Transverse colon (tissue), 4 donors: ENCODE data around the gene ZWILCH. TPM values are rescaled to one million over a fixed set of nuclear protein-coding genes. Genes with fewer than 3 reads are reported as not detected.
"Not testable (repeated sequence)": the region's sequence is repeated elsewhere in the genome, so short reads cannot be mapped to it uniquely, and the experiment has no call there.

ENCODE experiments used
- DNase-seq: peaks from one replicate; pipeline ENCODE4 v3.0.0-alpha.2; 2019
- H3K27ac ChIP-seq, 4 donors: fragments of 200-600 bp; sonication (generic); 2 replicates each; pipeline ENCODE4 v1.5.1; 2016 to 2018; ENCODE audit warnings: inconsistent platforms in 4 of 4
- H3K27me3 ChIP-seq: fragments of 200-600 bp; sonication (generic); 2 replicates; pipeline ENCODE4 v1.5.1; 2017; ENCODE audit warnings: inconsistent platforms
- H3K36me3 ChIP-seq, 4 donors: fragments of 200-600 bp; sonication (generic); 2 replicates each; pipeline ENCODE4 v1.5.1; 2017 to 2019; ENCODE audit warnings: inconsistent platforms in 4 of 4
- H3K4me1 ChIP-seq, 4 donors: fragments of 200-600 bp; sonication (generic); 2 replicates each; pipeline ENCODE4 v1.5.1; 2017 to 2020; ENCODE audit warnings: inconsistent platforms in 4 of 4
- H3K4me3 ChIP-seq, 4 donors: fragments of 200-600 bp; sonication (generic); 1 replicate in 1 of 4; 2 replicates in 3 of 4; pipeline versions ENCODE4 v1.5.1 to v1.6.1; 2017 to 2019; ENCODE audit warnings: inconsistent platforms in 4 of 4
- H3K9me3 ChIP-seq, 2 donors: fragments of 200-600 bp; sonication (generic); 2 replicates each; pipeline ENCODE4 v1.5.1; 2017 to 2019; ENCODE audit warnings: inconsistent platforms in 2 of 2
- CTCF ChIP-seq, 5 experiments: fragments of 200-600 bp in 3 of 5; fragments of 450-650 bp in 2 of 5; sonication (generic) in 3 of 5; IDR thresholded peaks; 1 replicate in 2 of 5; 2 replicates in 3 of 5; pipeline ENCODE4 v1.5.1; 2016 to 2017; ENCODE audit warnings: antibody characterized with exemption in 5 of 5, inconsistent platforms in 3 of 5, mild to moderate bottlenecking in 2 of 5, moderate library complexity in 1 of 5
- EP300 ChIP-seq: sonication (generic); formaldehyde crosslinking; IDR thresholded peaks from one replicate; pipeline ENCODE4 v1.6.1; 2017; ENCODE audit warnings: antibody characterized with exemption, low read depth
- POLR2A ChIP-seq: fragments of 450-650 bp; IDR thresholded peaks from one replicate; pipeline ENCODE4 v1.6.1; 2016; ENCODE audit warnings: antibody characterized with exemption, mild to moderate bottlenecking, moderate library complexity
- POLR2AphosphoS5 ChIP-seq, 3 donors: sonication (generic); formaldehyde crosslinking; IDR thresholded peaks; one replicate each; pipeline ENCODE4 v1.6.1; 2016; ENCODE audit warnings: antibody characterized with exemption in 3 of 3
- WGBS, 2 donors: methylation state at CpG; one replicate each; pipeline ENCODE4 v1.1.5; 2018; ENCODE audit warnings: low coverage in 1 of 2; 5-methylcytosine and 5-hydroxymethylcytosine counted together
- in situ Hi-C, 4 donors: fragments of 200-750 bp; cut with MboI; loops; one replicate each; pipeline versions ENCODE4 v1.15.0 to v1.15.1; 2017; ENCODE audit warnings: low sequenced_read_pairs in 3 of 4, low pct_ligation_motif_present in 1 of 4, low pct_unique_long_range_greater_than_20kb in 1 of 4
- intact Hi-C: fragments of 100-400 bp; cut with DNase I; formaldehyde crosslinking; loops from one replicate; pipeline ENCODE4 v1.15.1; 2023; ENCODE audit warnings: low total_unique reads
- total RNA-seq, 4 donors: library from RNA; depleted of rRNA; stranded (reverse); fragments of >200 nt; gene quantifications; one replicate each; pipeline ENCODE4 v1.1.0, GENCODE V29; 2016

The ZWILCH gene
- total RNA-seq, 4 donors from 2014 or later = 1.9 to 6.8 (median 4.4) TPM

- 15 to 50% methylated on average over 1 to 22 of the region's 43 CpGs for WGBS, 2 donors
- intact Hi-C loops = loop anchor here (2.0 kb wide), 1 partner anchor 111 kb away; the partner anchor contains the start of gene MAP2K1
- peaks cover 10 to 30% (median 17%) of the 10 kb centered on the region in 4 donors for H3K4me1 ChIP-seq
- TF ChIP-seq CTCF (IDR thresholded peaks at IDR 0.05) = peak; percentile 97 to 99 (median 98)
- no peak for TF ChIP-seq EP300
- peak; percentile 90 to 91 (median 91) for TF ChIP-seq POLR2AphosphoS5 (IDR thresholded peaks at IDR 0.05)
- TF ChIP-seq POLR2A = peak; percentile 81
- peak within 1 kb of the TSS; percentile 60 to 85 (median 83) for H3K4me3 ChIP-seq
- H3K36me3 ChIP-seq = peaks cover 0 to 50% (median 21%) of the 10 kb centered on the region in 4 donors
- in situ Hi-C loops = loop anchor here in 3 of 4 donors (5.0 to 25.0 kb wide), 3 partner anchors 110 to 143 kb away; partner anchors contain the start of genes MAP2K1 (in 1 of the 3) and TIPIN (in 1 of the 3)
- peak within 1 kb of the TSS; percentile 83 to 94 (median 91) for H3K27ac ChIP-seq
- no peaks in the 10 kb centered on the region for H3K27me3 ChIP-seq
- no peaks in the 10 kb centered on the region for H3K9me3 ChIP-seq
- DNase-seq = peak; percentile 98
These were observed 7.3 kb upstream of the ZWILCH start, which contains the start of gene SNAPC5 for GRCh38 chr15:66497502-66498455. Gene SNAPC5 (minus strand): TSS chr15:66497762. CDS start chr15:66497731, 31 bp downstream.

- no peak overlapping the region for H3K4me3 ChIP-seq
- TF ChIP-seq CTCF (IDR thresholded peaks at IDR 0.05) (peak in 4 of 5 experiments; percentile 24 to 51 (median 34)), POLR2A (no peak), POLR2AphosphoS5 (IDR thresholded peaks at IDR 0.05) (peak in 1 of 3 donors; percentile 9)
- 52 to 55% methylated on average over 3 of the region's 3 CpGs for WGBS, 2 donors
- H3K27ac ChIP-seq = peak overlapping the region; percentile 83 to 94 (median 91)
- intact Hi-C loops = no loop called here
- no peak for DNase-seq
- in situ Hi-C loops = loop anchor here in 3 of 4 donors (5.0 to 25.0 kb wide), 3 partner anchors 111 to 144 kb away; partner anchors contain the start of genes MAP2K1 (in 1 of the 3) and TIPIN (in 1 of the 3)
- peaks cover 20 to 40% (median 27%) of the 10 kb centered on the region in 4 donors for H3K4me1 ChIP-seq
- no peaks in the 10 kb centered on the region for H3K9me3 ChIP-seq
- H3K36me3 ChIP-seq = peaks cover 0 to 47% (median 22%) of the 10 kb centered on the region in 4 donors
- H3K27me3 ChIP-seq = no peaks in the 10 kb centered on the region
These were observed 6.4 kb upstream of the ZWILCH start for GRCh38 chr15:66498501-66499386.

GRCh38 chr15:66500346-66500745 lies 4.8 kb upstream of the ZWILCH start:
- DNase-seq, H3K27ac ChIP-seq, H3K4me3 ChIP-seq, H3K9me3 ChIP-seq, intact Hi-C loops, in situ Hi-C loops, H3K27me3 ChIP-seq: not testable (repeated sequence)
- 80 to 83% methylated on average over 1 to 7 of the region's 7 CpGs for WGBS, 2 donors
- H3K4me1 ChIP-seq = peaks cover 20 to 42% (median 28%) of the 10 kb centered on the region in 4 donors
- peaks cover 0 to 44% (median 21%) of the 10 kb centered on the region in 4 donors for H3K36me3 ChIP-seq

- intact Hi-C loops = no loop called here
These were observed 2.6 kb upstream of the ZWILCH start for GRCh38 chr15:66502491-66502890.

GRCh38 chr15:66503041-66503648 lies 2.0 kb upstream of the ZWILCH start:
- intact Hi-C loops, H3K27me3 ChIP-seq, in situ Hi-C loops, DNase-seq, H3K9me3 ChIP-seq: not testable (repeated sequence)
- 38 to 46% methylated on average over 11 to 13 of the region's 13 CpGs for WGBS, 2 donors
- peaks cover 0 to 44% (median 21%) of the 10 kb centered on the region in 4 donors for H3K36me3 ChIP-seq
- peaks cover 13 to 35% (median 22%) of the 10 kb centered on the region in 4 donors for H3K4me1 ChIP-seq
- H3K27ac ChIP-seq = peak overlapping the region; percentile 88 to 98 (median 92)
- peak overlapping the region in 2 of 4 donors; percentile 58 to 84 for H3K4me3 ChIP-seq

More at GRCh38 chr15:66502491-66502890, 2.6 kb upstream of the ZWILCH start:
- Histone ChIP-seq H3K36me3 (peaks cover 0 to 44% (median 21%) of the 10 kb centered on the region in 4 donors), H3K27me3 (no peaks in the 10 kb centered on the region), H3K9me3 (no peaks in the 10 kb centered on the region), H3K27ac (no peak overlapping the region), H3K4me1 (peaks cover 14 to 39% (median 22%) of the 10 kb centered on the region in 4 donors), H3K4me3 (peak overlapping the region in 1 of 4 donors; percentile 84)
- in situ Hi-C loops = no loop called here
- 63 to 92% methylated on average over 9 to 10 of the region's 10 CpGs for WGBS, 2 donors
- DNase-seq = no peak
- TF ChIP-seq POLR2AphosphoS5 (IDR thresholded peaks at IDR 0.05) = no peak
- TF ChIP-seq CTCF (IDR thresholded peaks at IDR 0.05) = no peak
- TF ChIP-seq POLR2A = no peak
- TF ChIP-seq EP300 = no peak
